Raji (cell line): Measurements from ENCODE around the gene BST1.

Experiments used
- POLR2A ChIP-seq: IDR thresholded peaks from 2 replicates; pipeline ENCODE4 v1.6.1; 2011; ENCODE audit warnings: low read depth, low read length, control low read depth; ENCODE audit not compliant: insufficient read depth

The BST1 gene

GRCh38 chr4:15690020-15690809 lies 12.7 kb upstream of the BST1 start:
- no peak for TF ChIP-seq POLR2A

- no peak for TF ChIP-seq POLR2A
These were observed 11.3 kb upstream of the BST1 start for GRCh38 chr4:15691346-15692135.

GRCh38 chr4:15692602-15693001 lies 10.3 kb upstream of the BST1 start:
- no peak for TF ChIP-seq POLR2A

- TF ChIP-seq POLR2A: no peak
These were observed 8.4 kb upstream of the BST1 start for GRCh38 chr4:15694431-15694830.

- no peak for TF ChIP-seq POLR2A
These were observed 7.6 kb upstream of the BST1 start for GRCh38 chr4:15695240-15695699.

- no peak for TF ChIP-seq POLR2A
These were observed 7.1 kb upstream of the BST1 start for GRCh38 chr4:15695729-15696128.

GRCh38 chr4:15696866-15697265 lies 6.0 kb upstream of the BST1 start:
- TF ChIP-seq POLR2A: no peak

- TF ChIP-seq POLR2A: no peak
These were observed 574 bp downstream of the BST1 start for GRCh38 chr4:15703439-15703838.

- TF ChIP-seq POLR2A: no peak
These were observed 1.3 kb downstream of the BST1 start for GRCh38 chr4:15704129-15704528.

- TF ChIP-seq POLR2A: no peak
These were observed 3.9 kb downstream of the BST1 start for GRCh38 chr4:15706646-15707362.

- no peak for TF ChIP-seq POLR2A
These were observed 4.5 kb downstream of the BST1 start for GRCh38 chr4:15707363-15707715.

- no peak for TF ChIP-seq POLR2A
These were observed 8.9 kb downstream of the BST1 start for GRCh38 chr4:15711762-15712161.

- no peak for TF ChIP-seq POLR2A
These were observed 9.3 kb downstream of the BST1 start for GRCh38 chr4:15712214-15712613.

GRCh38 chr4:15714141-15714540 lies 11.3 kb downstream of the BST1 start:
- no peak for TF ChIP-seq POLR2A

- no peak for TF ChIP-seq POLR2A
These were observed 12.0 kb downstream of the BST1 start for GRCh38 chr4:15714646-15715435.
